GF-D8 (cell line): ENCODE results near the gene LRRC10B.
"Not testable (repeated sequence)": the region's sequence is repeated elsewhere in the genome, so short reads cannot be mapped to it uniquely, and the experiment has no call there.

Source experiments
- DNase-seq: peaks from one replicate; lab custom pipeline; 2025; lab: John Stamatoyannopoulos, UW

The LRRC10B gene

DNA sequence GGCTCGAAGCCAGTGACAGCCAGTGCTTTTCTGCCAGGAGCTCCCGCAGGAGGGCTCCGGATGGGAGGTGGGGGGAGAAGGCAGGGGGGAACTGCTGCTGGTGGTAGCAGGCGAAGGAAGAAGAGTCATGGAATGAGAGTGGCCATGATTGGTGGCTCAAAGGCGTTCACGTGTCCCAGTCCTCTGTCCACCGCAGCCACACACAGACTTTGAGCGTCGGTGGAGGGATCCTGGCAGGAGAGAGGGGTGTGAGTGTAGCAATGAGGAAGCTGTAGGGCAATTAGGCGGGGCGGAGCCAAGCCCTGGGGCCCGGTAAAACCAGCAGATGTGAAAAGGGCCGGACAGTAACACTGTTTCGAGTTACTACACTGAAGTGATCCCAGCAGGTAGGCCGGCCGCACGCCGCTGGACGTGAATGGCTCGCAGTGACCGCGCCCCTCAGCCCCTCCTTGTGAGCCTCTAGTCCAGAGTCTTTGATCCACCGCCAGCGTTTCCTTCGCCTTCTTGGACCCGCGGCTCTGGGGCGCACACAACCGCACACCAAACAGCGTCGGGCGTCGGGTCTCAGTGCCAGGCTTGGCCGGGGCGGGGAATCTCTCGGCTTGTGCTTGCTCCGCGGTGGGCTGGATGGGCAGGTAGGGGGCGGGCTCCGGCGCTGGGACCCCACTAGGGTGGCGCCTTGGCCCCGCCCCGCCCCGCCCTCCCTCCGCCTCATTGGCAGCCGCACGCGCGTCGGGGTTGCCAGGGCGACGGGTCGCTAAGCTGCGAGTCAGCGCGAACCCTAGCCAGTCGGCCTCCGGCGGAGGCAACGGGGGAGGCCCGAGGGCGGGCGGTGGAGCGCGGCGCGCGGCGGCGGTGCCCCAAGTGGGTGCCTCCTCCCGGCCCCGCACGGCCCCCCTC, at the start of gene LRRC10B:
TSS of gene LRRC10B (plus strand) at position 788 of the 900 bp plus-strand sequence. CDS start 250 bp downstream, outside the sequence.
- DNase-seq = no peak

DNA sequence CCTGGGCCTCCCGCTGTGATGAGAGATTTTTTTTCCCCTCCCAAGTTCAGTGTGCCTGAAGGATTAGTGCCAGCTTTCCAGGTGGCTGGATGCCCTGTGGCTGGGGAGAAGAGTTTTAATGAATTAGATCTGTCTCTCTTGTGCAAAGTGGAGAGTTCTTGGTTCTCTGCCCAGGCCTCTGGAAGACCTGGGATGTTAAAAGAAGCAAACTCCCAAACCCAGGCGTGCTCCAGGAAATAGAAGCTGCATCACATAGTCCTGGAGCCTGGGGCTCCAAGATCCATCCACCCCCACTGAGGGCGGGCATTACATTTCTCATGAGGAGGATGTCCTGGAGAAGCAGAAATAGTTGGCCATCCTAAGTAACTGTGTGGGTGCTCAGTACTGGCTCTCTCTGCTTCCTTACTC, 48.1 kb upstream of the LRRC10B start:
- DNase-seq = no peak

DNA sequence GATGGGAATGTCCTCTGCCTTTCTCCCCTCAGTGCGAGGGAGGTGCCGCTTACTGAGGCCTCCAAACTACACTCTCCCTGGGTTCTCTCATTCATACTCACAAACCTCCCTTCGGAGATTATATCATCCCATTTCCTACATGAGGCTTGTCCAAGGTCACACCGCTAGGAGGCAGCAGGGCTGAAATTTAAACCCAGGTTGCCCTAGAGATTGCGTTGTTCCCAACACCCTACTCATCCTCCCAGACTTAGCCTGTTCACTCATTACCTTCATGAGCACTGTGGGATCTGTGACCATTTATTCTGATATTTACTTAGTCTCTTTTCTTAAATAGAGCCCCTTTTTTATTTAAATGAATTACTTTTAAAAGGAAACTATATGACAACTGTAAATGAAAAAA, 47.6 kb upstream of the LRRC10B start:
- no peak for DNase-seq

DNA sequence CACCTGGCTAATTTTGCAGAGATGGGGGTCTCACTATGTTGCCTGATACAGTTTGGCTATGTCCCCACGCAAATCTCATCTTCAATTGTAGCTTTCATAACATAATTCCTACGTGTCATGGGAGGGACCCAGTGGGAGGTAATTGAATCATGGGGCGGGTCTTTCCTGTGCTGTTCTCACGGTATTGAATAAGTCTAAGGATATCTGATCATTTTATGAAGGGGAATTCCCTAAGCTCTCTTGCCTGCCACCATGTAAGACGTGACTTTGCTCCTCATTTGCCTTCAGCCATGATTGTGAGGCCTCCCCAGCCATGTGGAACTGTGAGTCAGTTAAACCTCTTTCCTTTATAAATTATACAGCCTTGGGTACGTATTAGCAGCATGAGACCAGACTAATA, 40.9 kb upstream of the LRRC10B start:
- not testable (repeated sequence) for DNase-seq

DNA sequence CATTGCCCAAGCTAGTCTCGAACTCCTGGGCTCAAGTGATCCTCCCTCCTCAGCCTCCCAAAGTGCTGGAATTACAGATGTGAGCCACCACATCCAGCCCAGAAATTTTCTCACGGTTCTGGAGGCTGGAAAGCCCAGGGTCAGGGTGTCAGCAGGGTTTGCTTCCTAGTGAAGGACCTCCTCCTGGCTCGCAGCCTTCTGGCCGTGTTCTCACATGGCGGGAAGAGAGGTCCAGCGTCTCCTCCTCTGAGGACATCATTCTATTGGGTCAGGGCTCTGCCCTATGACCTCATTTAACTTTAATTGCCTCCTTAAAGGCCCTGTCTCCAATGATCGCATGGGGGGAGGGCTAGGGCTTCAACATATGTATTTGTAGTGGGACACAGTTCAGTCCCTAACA, 40.5 kb upstream of the LRRC10B start:
- no peak for DNase-seq

DNA sequence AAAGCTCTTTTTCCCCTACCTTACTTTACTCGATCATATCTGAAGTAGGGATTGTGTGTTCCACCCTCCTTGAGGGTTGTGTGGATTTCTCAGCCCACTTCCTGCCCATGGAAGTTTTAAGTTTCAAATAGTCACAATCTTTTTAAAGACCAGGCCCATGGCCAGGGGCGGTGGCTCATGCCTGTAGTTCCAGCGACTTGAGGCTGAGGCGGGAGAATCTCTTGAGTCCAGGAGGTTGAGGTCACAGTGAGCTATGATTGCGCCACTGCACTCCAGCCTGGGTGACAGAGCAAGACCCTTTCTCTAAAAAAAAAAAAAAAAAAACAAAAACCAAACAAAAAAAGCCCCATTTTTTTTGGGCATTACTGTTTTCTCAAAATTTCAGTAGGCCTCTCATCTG, 36.3 kb upstream of the LRRC10B start:
- DNase-seq = no peak

DNA sequence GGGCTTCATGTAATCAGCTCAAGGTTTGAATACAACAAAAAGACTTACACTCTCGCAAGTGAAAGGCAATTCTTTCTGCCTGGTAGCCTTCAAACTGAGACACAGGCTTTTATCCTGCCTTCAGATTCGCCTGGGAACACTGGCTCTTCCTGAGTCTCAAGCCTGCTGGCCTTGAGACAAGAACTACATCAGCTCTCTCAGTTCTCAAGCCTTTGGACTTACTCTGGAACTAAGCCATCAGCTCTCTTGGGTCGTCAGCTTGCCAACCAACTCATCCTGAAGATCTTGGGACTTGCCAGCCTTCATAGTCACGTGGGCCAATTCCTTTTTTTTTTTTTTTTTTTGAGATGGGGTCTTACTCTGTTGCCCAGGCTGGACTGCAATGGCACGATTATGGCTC, 35.7 kb upstream of the LRRC10B start:
- DNase-seq = no peak

DNA sequence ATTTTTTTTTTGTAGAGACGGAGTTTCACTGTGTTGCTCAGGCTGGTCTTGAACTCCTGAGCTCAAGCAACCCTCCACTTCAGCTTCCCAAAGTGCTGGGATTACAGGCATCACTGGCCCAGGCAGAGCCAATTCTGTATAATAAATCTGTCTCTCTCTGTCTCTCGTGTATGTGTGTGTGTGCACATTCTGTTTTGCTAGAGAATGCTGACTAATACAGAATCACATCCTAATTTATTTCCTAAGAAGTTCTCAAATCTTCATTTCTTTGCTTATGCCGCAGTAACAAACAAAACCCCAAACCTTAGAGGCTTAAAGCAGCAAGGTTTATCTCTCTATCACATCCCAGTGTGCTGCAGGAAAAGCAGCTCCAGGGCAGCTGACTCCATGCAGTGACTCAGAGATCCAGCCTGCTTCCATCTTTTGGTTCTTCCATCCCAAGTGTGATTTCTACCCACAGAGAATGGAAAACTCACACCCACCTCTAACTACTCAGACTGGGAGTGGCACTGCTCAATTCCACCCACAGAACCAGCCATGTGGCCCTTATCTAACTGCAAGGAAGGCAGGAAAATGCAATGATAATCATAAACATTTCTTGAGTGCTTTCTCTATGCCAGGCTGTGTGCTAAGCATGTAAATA, 35.1 kb upstream of the LRRC10B start:
- DNase-seq = no peak

DNA sequence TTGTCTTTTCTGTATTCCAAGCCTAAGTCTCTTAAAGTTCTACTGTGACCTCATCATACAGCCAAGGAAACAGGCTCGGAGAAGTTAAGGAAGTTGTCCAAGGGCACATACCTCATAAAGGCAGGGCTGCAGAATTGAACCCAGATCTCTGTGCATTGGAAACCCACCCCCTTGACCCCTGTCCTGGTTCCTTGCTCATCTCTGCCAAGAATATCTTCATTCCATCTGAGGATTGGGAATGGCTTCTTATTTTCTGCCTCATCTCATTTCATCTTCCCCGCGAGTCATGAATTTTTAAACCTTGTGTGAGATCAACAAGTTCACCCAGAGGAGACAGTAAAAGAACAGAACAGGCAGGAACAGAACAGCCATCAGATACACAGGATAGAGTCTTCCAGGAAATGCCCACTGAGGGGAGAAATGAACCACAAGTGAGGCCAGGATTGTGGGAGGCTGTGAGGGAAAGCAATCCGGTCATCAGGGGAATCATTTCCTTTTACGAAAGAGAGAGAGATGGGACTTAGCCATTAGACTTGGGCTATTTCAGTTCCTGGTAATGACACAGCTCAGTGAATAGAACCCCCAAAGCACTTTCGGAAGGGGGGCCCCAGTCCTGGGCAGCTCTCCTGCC, 34.4 kb upstream of the LRRC10B start:
- DNase-seq = no peak

DNA sequence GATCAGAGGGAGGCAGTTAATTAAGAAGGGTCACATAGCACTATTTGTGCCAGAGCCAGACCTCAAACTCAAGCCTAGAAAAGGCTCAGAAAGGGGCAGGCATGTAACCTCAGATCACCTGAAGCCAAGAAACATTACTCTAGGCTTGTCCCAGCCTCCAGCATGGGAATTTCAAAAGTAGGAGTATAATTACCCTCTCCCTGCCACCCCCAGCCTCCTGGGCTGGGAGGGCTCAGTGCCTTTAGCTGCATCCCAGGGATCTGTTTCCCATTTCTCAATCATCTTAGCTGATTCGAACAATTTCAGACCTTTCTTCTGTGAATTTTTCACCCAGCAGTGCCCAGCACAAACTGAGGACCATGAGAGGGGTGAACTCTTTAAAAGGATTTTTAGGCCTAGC, 33.1 kb upstream of the LRRC10B start:
- no peak for DNase-seq

DNA sequence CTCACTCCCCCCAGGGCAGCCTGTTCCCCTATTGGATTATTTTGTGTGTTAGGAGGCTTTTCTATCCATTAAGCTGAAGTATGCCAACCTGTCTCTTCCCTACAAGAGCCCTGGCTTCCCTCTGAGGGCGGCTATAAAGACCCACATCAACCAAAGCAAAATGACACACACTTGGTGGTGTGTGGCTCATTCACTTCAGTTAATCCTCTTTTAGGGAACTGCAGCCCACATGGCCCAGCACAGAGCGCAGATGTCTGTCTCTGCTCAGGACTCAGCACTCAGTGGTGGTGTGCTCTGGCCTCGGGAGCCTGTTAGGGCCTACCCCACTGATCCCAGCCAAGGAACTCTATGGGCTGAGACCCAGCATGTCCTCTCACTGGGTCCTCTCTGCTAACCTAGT, 32.2 kb upstream of the LRRC10B start:
- DNase-seq = no peak

DNA sequence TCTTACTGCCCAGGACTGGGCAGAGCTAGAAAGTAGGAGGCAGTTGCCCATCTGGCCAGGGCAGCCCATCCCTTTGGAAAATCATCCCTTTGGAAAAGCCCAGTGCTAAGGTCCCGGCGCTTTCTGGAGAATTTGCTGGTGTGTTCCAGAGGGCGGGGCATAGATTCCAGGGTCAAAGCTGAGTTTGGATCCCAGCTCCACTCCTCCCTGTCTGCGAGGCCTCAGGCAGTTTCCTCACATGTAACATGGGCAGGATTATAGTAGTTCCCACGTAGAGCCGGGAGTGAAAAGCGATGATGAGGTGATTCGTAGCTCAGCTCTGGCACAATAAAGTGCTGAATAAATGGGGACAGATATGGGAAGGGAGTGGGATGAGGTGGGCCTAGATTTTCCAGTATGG, 31.4 kb upstream of the LRRC10B start:
- no peak for DNase-seq

DNA sequence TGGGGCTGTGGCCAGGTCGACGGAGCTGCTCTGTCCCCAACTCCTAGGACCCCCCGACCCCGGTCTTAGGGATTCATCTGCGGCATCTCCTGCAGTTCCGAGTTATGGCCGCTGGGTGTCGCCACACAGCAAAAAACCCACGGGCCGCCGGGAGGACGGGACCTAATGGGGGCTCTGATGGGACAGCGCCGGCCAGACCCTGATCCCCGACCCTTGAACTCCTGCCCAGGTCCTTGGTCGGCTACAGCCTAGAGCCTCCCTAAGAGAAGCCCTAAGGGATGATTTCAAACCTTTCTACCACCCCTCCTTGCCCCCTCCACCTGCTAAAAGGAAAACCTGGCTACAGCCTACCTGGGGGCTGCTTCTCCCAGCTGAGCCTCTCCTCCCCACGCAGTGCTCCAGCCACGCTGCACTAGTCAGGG, 30.8 kb upstream of the LRRC10B start:
- DNase-seq = no peak

DNA sequence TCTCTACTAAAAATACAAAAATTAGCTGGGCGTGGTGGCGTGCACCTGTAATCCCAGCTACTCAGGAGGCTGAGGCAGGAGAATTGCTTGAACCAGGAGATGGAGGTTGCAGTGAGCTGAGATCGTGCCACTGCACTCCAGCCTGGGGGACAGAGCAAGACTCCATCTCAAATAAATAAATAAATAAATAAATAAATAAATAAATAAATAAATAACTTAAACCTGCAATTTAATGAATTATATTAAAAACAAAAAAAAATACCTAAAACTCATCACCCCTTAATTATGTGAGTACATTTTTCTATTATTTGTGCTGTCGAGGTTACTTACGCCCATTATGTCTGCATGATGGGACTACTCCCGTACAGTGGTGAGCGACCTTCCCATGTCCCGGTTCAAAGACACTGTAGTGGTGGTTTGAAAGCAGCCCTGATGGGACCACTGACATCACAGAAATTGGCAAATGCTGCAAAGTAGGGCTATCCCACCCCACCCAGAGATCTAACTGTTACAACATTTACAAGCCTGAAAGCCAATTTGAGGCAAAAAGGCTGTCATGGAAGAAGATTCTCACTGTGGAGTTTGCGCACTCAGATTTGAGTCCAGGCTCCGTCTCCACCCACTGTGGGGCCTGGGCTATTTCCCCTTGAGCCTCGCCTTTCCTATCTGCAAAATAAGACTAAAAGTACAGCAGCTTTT, 29.0 kb upstream of the LRRC10B start:
- DNase-seq = not testable (repeated sequence)

DNA sequence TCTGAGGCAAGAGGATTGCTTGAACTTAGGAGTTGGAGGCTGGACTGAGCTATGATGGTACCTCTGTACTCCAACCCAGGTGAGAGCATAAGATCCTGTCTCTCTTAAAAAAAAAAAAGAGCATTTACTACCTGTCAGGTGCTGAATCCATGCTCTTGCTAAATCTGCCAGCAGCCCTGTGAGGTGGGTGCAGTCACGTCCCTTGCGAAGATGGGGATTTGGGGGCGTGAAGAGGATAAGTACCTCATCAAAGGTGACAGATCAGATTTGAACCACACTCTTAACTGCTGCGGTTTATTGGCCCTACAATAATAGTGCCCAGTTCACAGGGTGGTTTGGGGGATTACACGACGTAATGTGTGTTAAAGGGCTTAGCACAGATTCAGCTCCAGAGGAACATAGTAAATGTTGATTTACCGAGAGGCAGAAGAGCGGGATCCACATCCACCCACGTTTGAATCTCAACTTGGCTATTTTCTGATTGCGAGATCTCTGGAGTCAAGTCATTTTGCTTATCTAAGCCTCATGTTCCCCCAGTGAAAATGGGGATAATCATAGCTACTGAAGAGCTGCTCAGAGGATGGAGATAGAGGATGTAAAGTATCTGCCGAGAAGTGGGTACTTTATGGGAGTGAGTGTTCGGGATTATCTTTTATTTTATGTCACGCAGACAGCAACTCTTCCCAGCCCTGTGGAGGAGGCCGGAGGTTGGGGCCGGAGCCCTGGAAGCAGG, 28.1 kb upstream of the LRRC10B start:
- no peak for DNase-seq

DNA sequence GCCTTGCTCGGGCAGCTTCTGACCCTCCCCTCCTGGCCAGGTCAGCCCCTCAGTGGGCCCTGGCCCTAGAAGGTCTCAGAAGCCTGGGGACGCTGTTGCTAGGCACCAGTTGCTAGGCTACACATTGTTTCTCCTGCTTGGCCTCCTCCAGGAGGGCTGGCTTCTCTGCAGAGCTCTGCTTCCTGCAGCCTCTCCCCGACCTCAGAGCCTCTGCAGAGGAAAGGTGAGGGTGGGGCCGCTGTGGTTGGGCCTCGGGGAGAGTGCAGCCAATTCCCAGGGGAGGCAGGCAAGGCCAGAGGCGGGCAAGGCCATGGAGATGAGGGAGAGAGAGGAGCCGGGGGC, 27.6 kb upstream of the LRRC10B start:
- no peak for DNase-seq

DNA sequence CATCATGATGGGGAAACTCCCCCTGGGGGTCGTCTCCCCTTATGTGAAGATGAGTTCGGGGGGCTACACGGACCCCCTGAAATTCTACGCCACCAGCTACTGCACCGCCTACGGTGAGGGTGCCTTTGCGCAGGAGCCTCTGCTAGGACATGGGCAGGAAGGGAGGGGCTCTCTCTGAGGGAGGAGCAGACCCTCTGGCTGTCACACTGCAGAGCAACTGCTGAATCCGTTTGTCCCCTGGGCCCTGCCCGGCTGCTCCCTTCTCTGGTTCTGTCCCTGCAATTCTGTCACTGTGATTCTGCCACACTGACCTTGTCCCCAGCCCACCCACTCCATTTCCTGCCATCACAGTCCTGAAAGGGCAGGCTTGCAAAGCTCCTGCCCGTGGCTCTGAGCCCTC, 26.7 kb upstream of the LRRC10B start:
- no peak for DNase-seq

DNA sequence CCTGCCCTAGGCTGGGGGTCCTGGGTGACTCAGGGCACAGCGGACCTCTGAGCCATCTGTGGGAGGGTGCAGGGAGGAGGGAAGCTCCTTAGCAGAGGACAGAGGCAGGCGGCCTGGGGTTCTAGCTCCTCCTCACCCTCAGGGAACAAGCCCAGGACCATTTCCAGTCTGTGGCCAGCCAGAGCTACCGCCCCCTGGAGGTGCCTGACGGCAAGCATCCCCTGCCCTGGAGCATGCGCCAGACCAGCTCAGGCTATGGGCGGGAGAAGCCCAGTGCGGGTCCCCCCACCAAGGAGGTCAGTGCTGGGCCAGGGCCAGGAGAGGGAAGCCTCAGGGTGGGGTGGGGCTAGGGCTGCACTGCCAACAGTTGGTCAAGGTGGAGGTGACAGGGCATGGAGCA, 26.0 kb upstream of the LRRC10B start:
- DNase-seq = no peak

DNA sequence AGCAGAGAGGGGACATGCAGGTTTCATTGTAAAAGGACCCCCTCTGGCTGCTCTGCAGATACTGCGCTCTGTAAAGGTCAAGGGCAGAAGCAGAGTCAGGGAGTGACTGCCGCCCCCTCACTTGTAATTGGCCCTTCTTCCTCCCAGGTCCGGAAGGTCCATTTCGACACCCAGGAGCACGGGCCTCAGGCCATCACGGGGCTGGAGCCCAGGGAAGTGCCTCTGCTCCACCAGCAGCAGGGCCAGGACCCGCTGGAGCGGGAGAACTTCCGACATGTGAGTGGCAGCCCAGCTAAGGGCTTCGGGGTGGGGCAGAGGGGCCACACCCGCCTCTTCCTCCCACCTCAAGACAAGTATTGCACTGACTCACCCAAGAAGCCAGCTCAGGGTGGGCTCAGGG, 24.0 kb upstream of the LRRC10B start:
- DNase-seq = no peak

DNA sequence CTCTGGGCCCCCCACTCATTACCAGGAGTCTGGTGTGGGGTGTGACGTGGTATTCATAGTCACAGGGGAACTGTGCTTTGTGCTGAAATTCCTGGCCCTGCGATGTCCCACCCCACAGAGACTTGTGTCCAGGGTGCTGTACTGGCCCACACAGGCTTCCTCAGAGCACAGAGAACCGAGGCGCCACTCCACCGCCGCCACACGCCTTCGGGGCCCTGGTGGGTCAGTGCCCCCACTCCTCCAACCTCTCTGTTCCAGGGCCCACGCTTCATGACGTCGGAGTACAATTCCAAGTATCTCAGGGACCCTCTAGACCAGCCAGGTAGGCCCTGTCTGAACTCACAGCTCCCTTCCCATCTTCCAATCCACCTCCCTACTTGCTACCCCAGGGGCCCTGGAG, 23.5 kb upstream of the LRRC10B start:
- DNase-seq = no peak

DNA sequence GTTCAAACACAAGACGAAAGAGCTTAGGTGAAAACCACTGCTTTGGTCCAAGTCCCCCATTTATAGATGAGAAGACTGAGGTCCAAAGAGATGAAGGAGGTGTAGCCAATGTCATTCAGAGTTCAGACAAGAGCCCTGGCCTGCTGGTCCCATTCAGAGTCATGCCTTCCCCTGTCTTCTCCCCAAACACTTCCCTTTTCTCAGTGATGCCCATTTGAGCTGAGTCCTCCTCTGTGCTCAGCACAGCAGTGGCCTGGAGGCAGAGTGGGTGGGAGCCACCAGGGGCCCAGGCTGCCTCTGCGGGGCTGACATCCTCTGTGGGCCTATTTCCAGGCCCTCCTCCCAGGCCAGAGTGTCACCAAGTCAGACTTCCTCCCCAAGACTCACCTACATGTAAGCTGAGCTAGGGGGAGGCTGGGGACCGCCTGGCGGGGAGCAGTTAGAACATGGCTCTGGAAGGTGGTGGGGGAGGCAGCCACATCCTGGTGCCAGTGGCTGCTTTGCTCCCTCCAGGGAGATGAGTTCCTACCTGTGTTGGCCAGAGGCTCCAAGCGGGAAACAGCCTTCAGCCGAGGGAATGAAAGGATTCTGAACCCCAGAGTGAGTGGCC, 22.4 kb upstream of the LRRC10B start:
- DNase-seq = no peak
